A549 treated with ZK216348 at 1 μM for 4 hours (cell line): ENCODE measurements around the gene PDS5B. TPM values are rescaled to one million over a fixed set of nuclear protein-coding genes. Genes with fewer than 3 reads are reported as not detected.

Source experiments
- total RNA-seq: library from RNA; stranded (reverse); fragments of 200-300 nt; extraction: Qiagen RNA extraction; gene quantifications from 5 replicates; pipeline ENCODE4 v1.2.3, GENCODE V29; 2022; ENCODE audit warnings: low read depth

Gene PDS5B
- 8.7 to 16.6 TPM (median 11.3 TPM) in 5 replicates for total RNA-seq

GRCh38 chr13:32586080-32586900 is at the start of gene PDS5B:
PDS5B (plus strand) TSS chr13:32586452; CDS start chr13:32648773, 62,321 bp downstream.

GRCh38 chr13:32538621-32539246 is 47.5 kb upstream of the PDS5B start, which contains the start of gene N4BP2L2:
N4BP2L2 (minus strand) TSS chr13:32538795; CDS start chr13:32537027, 1,768 bp downstream.

Other genes starting within 250 kb of the PDS5B start
- 0.35 to 0.88 TPM (median 0.51 TPM) in 4 of 5 replicates, not detected in the other for gene N4BP2L1, start 158.3 kb upstream of the PDS5B start, total RNA-seq
- gene N4BP2L2, start 47.7 kb upstream of the PDS5B start, total RNA-seq, result 20.2 to 31.2 TPM (median 22.3 TPM) in 5 replicates